H1 (cell line): ENCODE measurements around the gene RHEX. TPM values are rescaled to one million over a fixed set of nuclear protein-coding genes. Genes with fewer than 3 reads are reported as not detected.

Experiments
- CTCF ChIA-PET: fragments of 300-600 bp; sonication (Branson Sonifier 250); formaldehyde crosslinking; loops from one replicate; lab custom pipeline; 2021; ENCODE audit not compliant: partially characterized antibody; lab: Charles Lee
- POLR2A ChIA-PET: fragments of 300-600 bp; sonication (Branson Sonifier 250); formaldehyde crosslinking; loops from one replicate; lab custom pipeline; 2021; ENCODE audit warnings: inconsistent platforms; ENCODE audit not compliant: partially characterized antibody; lab: Charles Lee
- DNase-seq, 2 experiments: peaks; one replicate each; pipeline versions ENCODE4 v3.0.0 to v3.0.0-alpha.2; 2010 to 2022; ENCODE audit warnings: low spot score in 2 of 2, low read depth in 1 of 2, mixed read lengths in 1 of 2
- FAIRE-seq: peaks from 2 replicates; lab custom pipeline; 2011; peaks lifted over from hg19 to GRCh38; lab: Jason Lieb, UNC
- H2AFZ ChIP-seq: 2 replicates; pipeline ENCODE4 v1.8.1; 2012; ENCODE audit warnings: low read length, inconsistent platforms
- H2AK5ac ChIP-seq: 2 replicates; pipeline ENCODE4 v1.6.1; 2013; ENCODE audit warnings: low read depth, low read length
- H2BK120ac ChIP-seq: replicated peaks from 2 replicates; pipeline ENCODE3; 2013; ENCODE audit warnings: low read depth, low read length, inconsistent platforms
- H2BK12ac ChIP-seq: 2 replicates; pipeline ENCODE4 v1.6.1; 2013; ENCODE audit warnings: low read depth, low read length
- H2BK15ac ChIP-seq: 2 replicates; pipeline ENCODE4 v1.6.1; 2013; ENCODE audit warnings: low read length
- H2BK20ac ChIP-seq: 2 replicates; pipeline ENCODE4 v1.6.1; 2013; ENCODE audit warnings: low read length
- H2BK5ac ChIP-seq: 2 replicates; pipeline ENCODE4 v1.6.1; 2013; ENCODE audit warnings: low read depth, low read length
- H3K14ac ChIP-seq: 2 replicates; pipeline ENCODE4 v1.6.1; 2013; ENCODE audit warnings: inconsistent platforms; ENCODE audit not compliant: insufficient read length
- H3K18ac ChIP-seq: 2 replicates; pipeline ENCODE4 v1.6.1; 2013; ENCODE audit warnings: low read length; ENCODE audit errors: extremely low read depth
- H3K23ac ChIP-seq: 2 replicates; pipeline ENCODE4 v1.6.1; 2013; ENCODE audit warnings: inconsistent platforms; ENCODE audit not compliant: insufficient read length
- H3K23me2 ChIP-seq: 2 replicates; pipeline ENCODE4 v1.6.1; 2013; ENCODE audit warnings: low read depth, low read length
- H3K27ac ChIP-seq: 2 replicates; pipeline ENCODE4 v1.6.1; 2011; ENCODE audit warnings: low read depth, low read length, inconsistent platforms
- H3K27me3 ChIP-seq, 4 experiments: replicated peaks in 1 of 4; 1 replicate in 1 of 4; 2 replicates in 3 of 4; pipeline versions ENCODE4 v1.6.1 to v1.8.1; 2011 to 2013; ENCODE audit warnings: low read length in 3 of 4, mild to moderate bottlenecking in 3 of 4, inconsistent platforms in 2 of 4, mixed read lengths in 2 of 4, moderate library complexity in 1 of 4; ENCODE audit not compliant: control insufficient read depth in 3 of 4, insufficient read depth in 3 of 4; ENCODE audit errors: extremely low read depth in 1 of 4
- H3K36me3 ChIP-seq, 4 experiments: 2 replicates each; pipeline versions ENCODE4 v1.6.1 to v1.8.1; 2011 to 2013; ENCODE audit warnings: mild to moderate bottlenecking in 4 of 4, low read length in 3 of 4, moderate library complexity in 2 of 4, control low read depth in 1 of 4, inconsistent platforms in 1 of 4; ENCODE audit not compliant: insufficient read depth in 4 of 4, control insufficient read depth in 2 of 4
- H3K4ac ChIP-seq: replicated peaks from 2 replicates; pipeline ENCODE3; 2013; ENCODE audit warnings: low read length, low read depth, mixed read lengths, inconsistent platforms; ENCODE audit not compliant: insufficient read length
- H3K4me1 ChIP-seq, 4 experiments: replicated peaks in 1 of 4; 1 replicate in 1 of 4; 2 replicates in 3 of 4; pipeline versions ENCODE4 v1.6.1 to v1.8.1; 2011 to 2013; ENCODE audit warnings: low read length in 3 of 4, inconsistent platforms in 2 of 4, mixed read lengths in 1 of 4; ENCODE audit not compliant: insufficient read depth in 4 of 4, control insufficient read depth in 3 of 4
- H3K4me2 ChIP-seq, 2 experiments: 2 replicates each; pipeline versions ENCODE4 v1.6.1 to v1.8.1; 2011 to 2013; ENCODE audit warnings: low read depth in 2 of 2, low read length in 2 of 2, control low read depth in 1 of 2, inconsistent platforms in 1 of 2, mild to moderate bottlenecking in 1 of 2; ENCODE audit not compliant: insufficient read depth in 1 of 2
- H3K4me3 ChIP-seq, 4 experiments: fragments of 200-600, 300-600 bp in 1 of 4; sonication (generic), shearing (Covaris generic), sonication (Bioruptor Twin) in 1 of 4; 2 replicates each; pipeline versions ENCODE4 v1.5.1 to v1.8.1; 2011 to 2016; ENCODE audit warnings: low read length in 4 of 4, low read depth in 3 of 4, control low read depth in 2 of 4, inconsistent platforms in 2 of 4, mild to moderate bottlenecking in 2 of 4, mixed read lengths in 1 of 4, moderate library complexity in 1 of 4; ENCODE audit not compliant: insufficient read depth in 2 of 4; ENCODE audit errors: extremely low read depth in 1 of 4
- H3K56ac ChIP-seq: replicated peaks from 2 replicates; pipeline ENCODE3; 2013; ENCODE audit warnings: low read depth, mild to moderate bottlenecking, mixed read lengths, low read length, inconsistent platforms; ENCODE audit not compliant: insufficient read length
- H3K79me1 ChIP-seq: 2 replicates; pipeline ENCODE4 v1.6.1; 2013; ENCODE audit warnings: low read depth, low read length, control low read depth
- H3K79me2 ChIP-seq, 2 experiments: 2 replicates each; pipeline versions ENCODE4 v1.6.1 to v1.8.1; 2012 to 2013; ENCODE audit warnings: low read length in 2 of 2, mild to moderate bottlenecking in 2 of 2, inconsistent platforms in 1 of 2; ENCODE audit not compliant: insufficient read depth in 2 of 2, control insufficient read depth in 1 of 2
- H3K9ac ChIP-seq, 4 experiments: replicated peaks in 1 of 4; 1 replicate in 1 of 4; 2 replicates in 3 of 4; pipeline versions ENCODE4 v1.6.1 to v1.8.1; 2011 to 2013; ENCODE audit warnings: low read depth in 3 of 4, low read length in 3 of 4, control low read depth in 2 of 4, mild to moderate bottlenecking in 2 of 4, moderate library complexity in 2 of 4, inconsistent platforms in 1 of 4; ENCODE audit errors: extremely low read depth in 1 of 4
- H3K9me3 ChIP-seq, 2 experiments: 2 replicates each; pipeline versions ENCODE4 v1.6.1 to v1.8.1; 2012 to 2013; ENCODE audit warnings: mild to moderate bottlenecking in 2 of 2, moderate library complexity in 2 of 2, control low read depth in 1 of 2, inconsistent platforms in 1 of 2, low read depth in 1 of 2, low read length in 1 of 2, mixed read lengths in 1 of 2; ENCODE audit not compliant: insufficient read depth in 2 of 2
- H4K20me1 ChIP-seq, 2 experiments: replicated peaks in 1 of 2; 2 replicates each; pipeline versions ENCODE3 to v1.8.1; 2011 to 2013; ENCODE audit warnings: inconsistent platforms in 2 of 2, low read length in 2 of 2, mild to moderate bottlenecking in 1 of 2; ENCODE audit not compliant: insufficient read depth in 2 of 2, control insufficient read depth in 1 of 2
- H4K5ac ChIP-seq: 2 replicates; pipeline ENCODE4 v1.6.1; 2013; ENCODE audit warnings: low read length, low read depth, mixed read lengths, inconsistent platforms; ENCODE audit not compliant: insufficient read length
- H4K8ac ChIP-seq: 2 replicates; pipeline ENCODE4 v1.8.0; 2013; ENCODE audit warnings: mild to moderate bottlenecking, moderate library complexity, low read length, inconsistent platforms; ENCODE audit not compliant: insufficient read depth; ENCODE audit errors: extremely low read depth
- H4K91ac ChIP-seq: replicated peaks from 2 replicates; pipeline ENCODE3; 2013; ENCODE audit warnings: low read length, mixed read lengths, inconsistent platforms; ENCODE audit not compliant: insufficient read length
- CBX5 ChIP-seq: fragments of 300-800, 300-1000 bp; sonication (generic); IDR thresholded peaks from 2 replicates; pipeline ENCODE4 v1.7.1; 2016; ENCODE audit warnings: antibody characterized with exemption, low read length, low read depth
- CHD1 ChIP-seq: IDR thresholded peaks from 2 replicates; pipeline ENCODE4 v1.6.1; 2012; ENCODE audit warnings: low read depth, low read length, improper control_type of control experiment
- EGR1 ChIP-seq: IDR thresholded peaks from 2 replicates; pipeline ENCODE4 v1.6.1; 2011; ENCODE audit warnings: low read depth, low read length, borderline replicate concordance
- KDM1A ChIP-seq: fragments of 200-600, 300-600 bp; sonication (generic); IDR thresholded peaks from 2 replicates; pipeline ENCODE4 v1.7.1; 2016; ENCODE audit warnings: mild to moderate bottlenecking, low read length, borderline replicate concordance
- NRF1 ChIP-seq: IDR thresholded peaks from 2 replicates; pipeline ENCODE4 v1.6.1; 2011; ENCODE audit warnings: mild to moderate bottlenecking, low read depth, low read length, improper control_type of control experiment
- POLR2AphosphoS5 ChIP-seq: IDR thresholded peaks from 2 replicates; pipeline ENCODE4 v1.6.1; 2011; ENCODE audit warnings: low read depth, low read length
- RBBP5 ChIP-seq: IDR thresholded peaks from 2 replicates; pipeline ENCODE4 v1.7.1; 2012; ENCODE audit warnings: low read depth, mild to moderate bottlenecking, inconsistent platforms, low read length, moderate library complexity, borderline replicate concordance
- SRF ChIP-seq: IDR thresholded peaks from 2 replicates; pipeline ENCODE4 v1.6.1; 2011; ENCODE audit warnings: mild to moderate bottlenecking, low read depth, low read length, moderate library complexity
- TAF7 ChIP-seq: optimal IDR thresholded peaks from 2 replicates; pipeline ENCODE3; 2011; ENCODE audit warnings: low read depth, mild to moderate bottlenecking, inconsistent platforms, low read length, moderate library complexity, borderline replicate concordance
- WGBS, 2 experiments: shearing (Covaris generic) in 1 of 2; methylation state at CpG; one replicate each; pipeline versions ENCODE4 v1.1.6 to v1.1.7; 2013 to 2015; ENCODE audit warnings: low lambda C conversion rate in 2 of 2, mixed read lengths in 2 of 2, inconsistent platforms in 1 of 2, low coverage in 1 of 2, missing lambda C conversion rate in 1 of 2; ENCODE audit not compliant: insufficient replicate concordance in 2 of 2, insufficient coverage in 1 of 2, insufficient read length in 1 of 2; ENCODE audit errors: extremely low coverage in 1 of 2, missing lambda C conversion rate in 1 of 2; 5-methylcytosine and 5-hydroxymethylcytosine counted together
- polyA plus RNA-seq, 7 experiments: library from polyadenylated mRNA; depleted of rRNA in 3 of 7; stranded (reverse) in 5 of 7; unstranded in 2 of 7; fragments of >200 nt in 5 of 7; fragments of 200-250 nt in 2 of 7; gene quantifications; 1 replicate in 5 of 7; 2 replicates in 1 of 7; 4 replicates in 1 of 7; pipeline versions ENCODE4 v1.2.1 to v1.2.3, GENCODE V29; 2011 to 2013; ENCODE audit warnings: missing spikeins in 2 of 7, mixed read lengths in 2 of 7
- total RNA-seq: library from RNA; stranded (reverse); fragmentation: NEBNext Ultra II Directional; extraction: Animal tissue kit (Norgen Biotek cat#: 25700); gene quantifications from 2 replicates; pipeline ENCODE4 v1.2.1, GENCODE V29; 2021
- TF ChIP-seq, protein P1 (sequence below): IDR thresholded peaks from 2 replicates; pipeline ENCODE4 v1.6.1; 2012; ENCODE audit warnings: inconsistent platforms

RHEX gene
- total and polyA plus RNA-seq, 2 of the 8 experiments (the other 6 are each of a cell fraction or from before 2014, with no cell fraction given) = not detected

DNA sequence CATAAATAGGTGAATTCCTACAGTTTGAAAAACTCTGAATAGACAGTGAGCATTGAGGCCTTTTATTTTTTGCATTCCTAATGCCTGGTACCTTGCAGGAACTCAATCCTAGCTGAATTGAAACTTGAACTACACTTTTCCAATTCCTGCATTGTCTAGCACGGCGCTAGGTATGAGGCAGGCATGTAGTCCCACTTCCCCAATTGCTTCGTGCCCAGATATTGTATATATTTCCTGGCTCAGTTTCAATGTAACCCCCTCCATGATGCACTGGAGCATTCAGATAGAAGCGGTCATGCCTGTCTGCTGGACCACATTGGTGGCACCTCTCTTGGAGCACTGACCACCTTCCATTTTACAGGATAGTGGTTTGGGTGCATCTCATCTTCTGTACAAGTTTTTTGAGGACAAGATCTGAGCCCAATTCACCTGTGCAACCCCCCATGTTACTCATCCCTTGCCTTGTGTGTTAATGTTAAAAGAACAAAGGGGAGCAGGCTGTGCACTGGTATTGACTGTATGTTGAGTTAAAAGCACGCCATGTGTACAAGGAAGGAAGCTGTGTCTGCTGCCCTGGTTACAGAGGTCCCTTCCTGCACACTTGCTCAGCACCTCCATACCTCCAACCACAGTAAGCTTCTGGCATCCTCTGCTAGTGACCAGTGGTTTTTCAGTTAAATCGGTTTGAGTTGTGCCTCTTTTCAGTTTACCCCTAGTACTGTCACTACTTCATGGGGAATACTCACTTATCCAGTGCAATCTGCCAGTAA, 39.8 kb upstream of the RHEX start:
- WGBS, 2 experiments = 87% methylated on average over 6 of the region's 6 CpGs; no CpG with 5 or more reads in 1 of the 2 experiments

More for the DNA sequence above, 39.8 kb upstream of the RHEX start:
- TF ChIP-seq SRF (no peak), EGR1 (no peak), CBX5 (no peak), RBBP5 (no peak), KDM1A (no peak), CHD1 (no peak), POLR2AphosphoS5 (no peak), NRF1 (no peak), TAF7 (no peak)
- TF ChIP-seq, protein P1, sequence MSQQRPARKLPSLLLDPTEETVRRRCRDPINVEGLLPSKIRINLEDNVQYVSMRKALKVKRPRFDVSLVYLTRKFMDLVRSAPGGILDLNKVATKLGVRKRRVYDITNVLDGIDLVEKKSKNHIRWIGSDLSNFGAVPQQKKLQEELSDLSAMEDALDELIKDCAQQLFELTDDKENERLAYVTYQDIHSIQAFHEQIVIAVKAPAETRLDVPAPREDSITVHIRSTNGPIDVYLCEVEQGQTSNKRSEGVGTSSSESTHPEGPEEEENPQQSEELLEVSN = no peak
- no peak overlapping the region for H3K4me2 ChIP-seq
- ChIA-PET CTCF (interaction anchor here (0.6 to 1.1 kb wide), 2 partner anchors 14 to 88 kb away, joined by 3 read pairs; no protein-coding TSS in a partner anchor), POLR2A (no interaction called here)
- no peak overlapping the region for H2AK5ac ChIP-seq
- no peak overlapping the region for H4K91ac ChIP-seq
- no peak for FAIRE-seq
- H4K5ac ChIP-seq = no peak overlapping the region
- H2BK120ac ChIP-seq = no peak overlapping the region
- no peak overlapping the region for H3K4ac ChIP-seq
- no peaks in the 10 kb centered on the region for H3K23me2 ChIP-seq
- H3K23ac ChIP-seq = no peak overlapping the region
- H3K79me1 ChIP-seq = no peaks in the 10 kb centered on the region
- no peak for DNase-seq
- H3K27me3 ChIP-seq = 0 out of 7 replicates have a peak, but pooled peaks cover 0 to 1% (median 0%) of the 10 kb centered on the region in 4 experiments
- no peak overlapping the region for H3K18ac ChIP-seq
- H3K4me1 ChIP-seq = no peaks in the 10 kb centered on the region
- no peak overlapping the region for H3K4me3 ChIP-seq
- H3K9me3 ChIP-seq = no peaks in the 10 kb centered on the region
- H3K79me2 ChIP-seq = no peaks in the 10 kb centered on the region
- H2BK20ac ChIP-seq = no peak overlapping the region
- no peak overlapping the region for H3K56ac ChIP-seq
- H3K27ac ChIP-seq = no peak overlapping the region
- H3K36me3 ChIP-seq = no peaks in the 10 kb centered on the region
- no peak overlapping the region for H2BK12ac ChIP-seq
- H3K14ac ChIP-seq = no peak overlapping the region
- H4K8ac ChIP-seq = no peak overlapping the region
- no peaks in the 10 kb centered on the region for H4K20me1 ChIP-seq
- no peak overlapping the region for H2BK15ac ChIP-seq
- no peak overlapping the region for H2BK5ac ChIP-seq
- no peak overlapping the region for H2AFZ ChIP-seq
- no peak overlapping the region for H3K9ac ChIP-seq
